HG02840 (cell line): Measurements from ENCODE around the gene CEP192.
A peak's percentile ranks its signal among the peaks of the same experiment; 100 is the strongest.

Experiments
- ATAC-seq: cut with Tn5 transposase; IDR thresholded peaks from one replicate; pipeline ENCODE4 v1.9.1; 2021; ENCODE audit warnings: mild to moderate bottlenecking, moderate library complexity, moderate number of reproducible peaks; ENCODE audit not compliant: unreplicated experiment, low FRiP score

The CEP192 gene

DNA sequence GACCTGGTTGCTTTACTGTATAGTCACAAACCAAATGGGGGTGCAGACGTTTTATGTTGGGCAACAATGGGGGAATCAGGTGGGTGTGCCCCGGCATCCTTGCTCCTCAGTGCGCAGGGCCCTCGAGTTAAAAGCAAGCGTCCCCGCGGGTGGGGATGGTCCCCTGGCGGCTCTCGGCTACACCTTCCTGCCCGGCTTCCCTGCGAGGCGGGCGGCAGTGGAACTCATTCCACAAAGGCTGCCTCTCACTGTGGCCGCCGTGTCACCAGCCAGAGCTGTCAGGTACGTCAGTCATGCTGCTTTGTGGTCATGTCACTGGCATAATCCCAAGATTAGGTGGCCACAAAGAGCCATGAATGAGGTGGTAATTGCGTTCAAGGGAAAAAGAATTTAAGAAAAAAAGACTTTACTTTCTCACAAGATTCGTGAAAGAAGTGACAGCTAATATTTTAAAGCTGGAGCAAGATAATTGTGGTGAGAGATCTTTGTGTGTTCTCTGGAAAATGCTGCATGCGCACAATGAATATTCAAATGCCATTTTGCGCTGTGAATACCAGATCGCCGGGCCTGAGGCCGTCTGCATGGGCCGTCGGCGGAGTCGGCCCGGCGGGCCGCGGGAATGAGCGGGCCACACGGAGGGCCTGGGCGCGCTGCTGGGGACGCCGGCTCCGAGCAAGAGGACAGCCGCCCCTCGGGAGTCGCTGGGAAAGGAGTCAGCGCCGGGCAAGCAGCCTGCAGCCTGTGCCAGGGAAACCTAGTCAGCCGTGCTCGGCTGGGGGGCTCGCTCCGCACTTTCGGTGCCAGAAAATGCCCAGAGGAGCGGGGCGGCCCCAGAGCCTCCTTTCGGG is 145.1 kb downstream of the CEP192 start:
- no peak for ATAC-seq

DNA sequence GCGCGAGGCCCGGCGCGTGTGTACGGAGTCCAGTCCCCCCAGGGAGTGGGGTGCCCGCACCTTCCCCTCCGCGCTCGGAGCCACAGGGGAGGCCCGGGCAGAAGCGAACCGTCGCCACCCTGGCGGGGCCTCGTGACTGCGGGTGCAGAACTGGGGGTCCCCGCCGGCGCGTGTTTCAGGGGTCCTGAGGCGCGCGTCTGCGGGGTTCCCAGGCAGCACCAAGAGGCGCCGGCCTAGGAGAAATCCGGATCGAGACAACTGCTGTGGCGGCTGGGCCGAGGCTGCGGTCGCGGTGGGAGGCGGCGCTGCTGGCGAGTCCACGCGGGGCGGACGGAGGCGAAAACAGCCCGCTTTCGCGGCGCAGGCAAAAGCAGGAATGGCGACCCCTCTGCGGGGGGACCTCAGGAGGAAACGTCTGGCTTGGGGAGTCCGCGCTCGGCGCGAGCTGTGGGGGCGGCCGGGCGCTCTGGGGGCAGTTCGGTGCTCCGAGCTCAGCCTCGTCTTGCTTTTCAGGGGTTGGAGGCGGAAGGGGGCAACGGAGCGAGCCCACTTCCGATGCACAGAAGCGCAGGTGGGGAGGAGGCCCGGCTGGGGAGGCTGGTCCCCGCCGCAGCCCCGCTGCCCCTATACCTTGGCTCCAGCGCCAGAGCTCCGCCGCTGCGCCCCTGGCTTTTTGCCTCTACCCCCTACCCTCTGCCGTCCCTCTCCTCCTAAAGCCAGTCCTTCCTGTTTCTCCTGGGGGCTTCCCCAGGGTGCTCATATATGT is 145.9 kb downstream of the CEP192 start:
- ATAC-seq = no peak

DNA sequence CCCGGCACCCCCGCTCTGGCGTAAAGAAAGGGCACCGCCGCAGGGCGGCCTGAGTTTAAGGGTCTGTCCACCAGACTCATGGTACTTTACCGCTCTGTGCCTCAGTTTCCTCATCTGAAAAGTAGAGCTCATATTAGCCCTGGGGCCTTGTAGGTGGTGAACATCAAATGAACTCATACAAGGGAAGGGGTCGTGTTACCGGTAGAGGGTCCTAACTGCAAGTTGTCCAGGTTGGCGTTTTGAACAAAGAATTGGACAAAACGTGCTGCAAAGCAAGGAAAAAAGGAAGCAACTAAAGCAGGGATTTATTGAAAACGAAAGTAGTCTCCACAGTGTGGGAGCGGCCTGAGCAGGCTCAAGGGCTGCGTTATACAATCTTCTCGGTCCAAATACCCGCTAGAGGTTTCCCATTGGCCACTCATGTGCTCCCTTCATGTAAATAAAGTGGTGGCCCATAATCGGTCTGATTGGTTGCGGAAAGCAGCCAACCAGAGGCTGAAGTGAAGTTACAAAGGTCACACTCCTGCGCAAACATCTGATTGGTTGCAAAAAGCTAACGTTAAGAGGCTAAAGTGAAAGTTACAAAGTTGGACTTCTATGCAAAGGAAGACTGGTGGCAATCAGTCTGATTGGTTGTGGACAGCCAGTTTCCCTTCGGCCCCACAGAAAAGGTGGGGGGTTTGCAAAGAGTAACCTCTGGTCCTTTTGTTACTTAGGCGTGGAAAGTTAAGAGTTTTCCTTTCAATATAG is 146.7 kb downstream of the CEP192 start:
- ATAC-seq = peak; percentile 76

DNA sequence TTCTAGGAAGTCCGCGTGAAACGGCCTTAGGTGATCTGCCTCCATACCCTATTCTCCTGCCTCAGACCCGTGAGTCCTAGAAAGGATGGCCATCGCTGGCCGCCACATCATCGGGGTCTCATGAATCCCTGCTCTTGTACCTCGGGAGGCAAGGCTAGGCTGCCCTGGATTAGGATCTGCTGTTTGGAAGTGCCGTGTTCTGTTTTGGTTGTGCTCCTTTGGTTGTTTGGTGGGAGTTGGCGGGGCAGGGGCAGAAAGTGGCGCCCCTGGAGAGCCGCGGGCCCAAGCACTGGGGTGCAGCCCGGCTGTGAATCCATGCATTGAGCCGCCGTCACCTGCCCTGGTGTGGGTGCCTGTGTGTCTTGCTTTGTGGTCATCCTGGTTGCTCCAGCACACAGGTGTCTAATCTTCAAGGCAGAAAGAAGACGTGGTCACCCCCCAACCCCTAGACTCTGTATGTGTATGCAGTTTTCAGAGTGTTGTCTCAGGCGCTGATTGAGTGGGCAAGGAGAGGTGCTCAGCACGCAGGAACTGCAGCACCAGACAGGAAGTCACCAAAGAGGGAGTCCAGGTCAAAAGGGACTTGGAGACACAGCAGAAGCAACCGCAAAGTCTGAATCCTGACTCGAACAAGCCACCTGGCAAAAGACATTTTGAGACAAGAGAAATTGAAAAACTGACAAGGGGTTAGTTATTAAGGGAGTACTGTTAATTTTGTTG is 147.4 kb downstream of the CEP192 start:
- ATAC-seq = no peak

DNA sequence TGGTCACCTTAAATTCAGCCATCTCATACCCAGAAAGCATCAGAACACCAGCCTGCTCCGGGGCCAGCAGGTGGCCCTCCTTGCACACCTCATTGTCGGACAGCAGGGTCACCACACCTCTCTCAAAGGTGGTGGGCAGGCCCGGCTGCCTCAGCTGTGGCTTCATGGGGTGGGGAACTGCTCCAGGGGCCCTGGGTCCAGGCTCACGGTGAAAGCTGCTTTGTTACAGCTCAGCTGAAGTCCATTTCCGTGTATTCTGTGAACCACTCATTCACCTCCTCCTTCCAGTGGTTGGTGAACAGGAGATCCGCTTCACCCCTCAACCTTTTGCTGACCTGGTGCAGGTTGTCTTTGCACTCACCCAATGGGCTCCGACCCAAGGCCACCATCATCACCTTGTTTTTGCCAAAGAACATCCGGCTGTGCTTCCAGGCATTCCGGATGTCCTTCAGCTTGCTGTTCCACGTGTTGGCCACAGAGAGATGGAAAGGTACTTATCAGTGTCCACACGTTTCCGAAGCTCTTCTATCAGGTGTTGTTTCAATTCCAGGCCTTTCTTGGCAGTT is 148.8 kb downstream of the CEP192 start:
- ATAC-seq = no peak

DNA sequence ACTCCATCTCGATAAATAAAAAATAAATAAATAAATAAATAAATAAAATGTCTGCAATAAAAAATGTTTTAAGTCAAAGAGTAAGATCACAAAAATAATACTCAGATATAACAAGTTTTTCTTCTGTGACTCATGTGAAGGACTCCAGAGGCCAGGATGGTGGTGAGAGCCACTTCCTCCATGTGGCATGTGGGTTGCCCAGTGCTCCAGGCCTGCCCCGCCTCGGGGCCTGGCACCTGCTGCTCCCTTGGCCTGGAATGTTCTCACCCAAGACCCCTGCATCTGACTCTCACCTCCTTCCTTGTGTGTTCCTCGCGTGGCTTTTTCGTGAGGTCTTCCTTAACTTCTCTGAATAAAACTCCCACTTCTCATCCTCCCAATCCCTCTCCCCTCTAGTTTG is 150.0 kb downstream of the CEP192 start:
- ATAC-seq = no peak

DNA sequence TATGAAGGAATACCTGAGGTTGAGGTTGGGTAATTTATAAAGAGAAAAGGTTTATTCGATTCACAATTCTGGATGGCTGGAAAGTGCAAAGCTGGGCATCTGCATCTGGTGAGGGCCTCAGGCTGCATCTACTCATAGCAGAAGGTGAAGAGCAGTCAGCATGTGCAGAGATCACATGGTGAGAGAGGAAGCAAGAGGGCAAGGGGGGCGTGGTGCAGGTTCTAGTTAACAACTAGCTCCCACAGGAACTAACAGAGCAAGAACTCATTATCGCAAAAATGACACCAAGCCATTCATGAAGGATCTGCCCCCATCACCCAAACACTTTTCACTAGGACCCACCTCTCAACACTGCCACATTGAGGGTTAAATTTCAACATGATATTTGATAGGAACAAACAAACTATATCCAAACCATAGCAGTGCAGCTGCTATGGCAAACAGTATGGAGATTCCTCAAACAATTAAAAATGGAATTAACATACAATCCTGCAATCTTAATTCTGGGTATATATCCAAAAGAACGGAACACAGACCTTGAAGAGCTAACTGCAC is 154.6 kb downstream of the CEP192 start:
- ATAC-seq = no peak

DNA sequence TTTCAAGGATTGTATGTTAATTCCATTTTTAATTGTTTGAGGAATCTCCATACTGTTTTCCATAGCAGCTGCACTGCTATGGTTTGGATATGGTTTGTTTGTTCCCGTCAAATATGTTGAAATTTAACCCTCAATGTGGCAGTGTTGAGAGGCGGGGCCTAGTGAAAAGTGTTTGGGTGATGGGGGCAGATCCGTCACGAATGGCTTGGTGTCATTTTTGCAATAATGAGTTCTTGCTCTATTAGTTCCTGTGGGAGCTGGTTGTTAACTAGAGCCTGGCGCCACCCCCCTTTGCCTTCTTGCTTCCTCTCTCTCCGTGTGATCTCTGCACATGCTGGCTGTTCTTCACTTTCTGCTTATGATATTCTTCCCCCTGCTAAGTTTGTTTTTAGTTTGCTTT is 156.0 kb downstream of the CEP192 start:
- ATAC-seq = no peak

DNA sequence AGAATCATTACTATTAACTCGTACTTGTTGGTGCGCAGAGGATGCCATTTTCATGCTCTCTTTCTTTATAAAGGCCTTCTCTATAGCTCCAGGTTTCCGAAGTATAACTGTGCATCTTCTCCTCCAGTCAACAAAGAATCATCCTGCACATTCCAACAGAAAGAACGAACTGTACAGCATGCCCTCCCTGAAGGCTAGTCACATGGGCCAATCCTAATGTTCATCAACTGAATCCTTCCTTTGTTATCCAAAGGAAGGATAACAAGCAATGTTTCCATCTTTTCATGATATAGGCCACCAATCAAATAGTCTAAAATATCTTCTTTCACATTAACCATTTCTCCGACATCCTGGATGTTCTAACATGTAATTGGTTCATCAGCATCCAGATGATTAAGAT is 160.5 kb downstream of the CEP192 start:
- ATAC-seq = no peak

DNA sequence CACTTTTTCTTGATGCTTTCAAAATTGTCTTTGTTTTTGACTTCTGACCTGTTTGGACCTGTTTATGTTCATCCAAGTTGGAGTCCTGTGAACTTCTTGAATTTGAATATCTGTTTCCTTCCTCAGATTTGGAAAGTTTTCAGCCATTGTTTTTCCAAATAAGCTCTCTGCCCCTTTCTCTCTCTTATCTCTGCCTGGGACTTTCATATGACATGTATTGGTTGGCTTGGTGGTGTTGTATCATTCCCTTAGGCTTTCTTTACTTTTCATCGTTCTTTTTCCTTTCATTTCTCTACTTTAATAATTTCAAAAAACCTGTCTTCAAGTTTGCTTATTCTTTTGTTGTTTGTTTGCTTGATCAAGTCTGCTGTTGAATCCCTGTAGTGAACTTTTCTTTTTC is 167.3 kb downstream of the CEP192 start:
- no peak for ATAC-seq

DNA sequence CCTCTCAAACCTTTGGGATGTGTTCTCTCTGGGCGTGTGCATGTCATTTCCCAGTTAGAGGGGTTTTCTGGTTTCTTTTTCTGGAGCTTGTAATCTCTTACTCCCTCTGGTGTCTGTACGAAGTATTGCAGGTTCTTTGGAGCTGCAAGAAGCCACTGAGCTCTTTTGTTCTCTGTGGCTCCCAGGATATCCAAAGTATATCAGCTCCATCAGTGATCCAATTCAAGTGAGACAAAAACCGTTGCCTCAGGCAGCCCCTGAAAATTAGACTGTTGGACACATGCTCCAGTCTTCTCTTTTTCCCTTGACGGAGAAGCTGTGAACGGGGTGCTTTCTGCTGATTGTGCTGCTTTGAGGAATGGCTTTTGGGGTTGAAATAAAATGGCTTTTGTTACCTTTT is 168.4 kb downstream of the CEP192 start:
- ATAC-seq = no peak

DNA sequence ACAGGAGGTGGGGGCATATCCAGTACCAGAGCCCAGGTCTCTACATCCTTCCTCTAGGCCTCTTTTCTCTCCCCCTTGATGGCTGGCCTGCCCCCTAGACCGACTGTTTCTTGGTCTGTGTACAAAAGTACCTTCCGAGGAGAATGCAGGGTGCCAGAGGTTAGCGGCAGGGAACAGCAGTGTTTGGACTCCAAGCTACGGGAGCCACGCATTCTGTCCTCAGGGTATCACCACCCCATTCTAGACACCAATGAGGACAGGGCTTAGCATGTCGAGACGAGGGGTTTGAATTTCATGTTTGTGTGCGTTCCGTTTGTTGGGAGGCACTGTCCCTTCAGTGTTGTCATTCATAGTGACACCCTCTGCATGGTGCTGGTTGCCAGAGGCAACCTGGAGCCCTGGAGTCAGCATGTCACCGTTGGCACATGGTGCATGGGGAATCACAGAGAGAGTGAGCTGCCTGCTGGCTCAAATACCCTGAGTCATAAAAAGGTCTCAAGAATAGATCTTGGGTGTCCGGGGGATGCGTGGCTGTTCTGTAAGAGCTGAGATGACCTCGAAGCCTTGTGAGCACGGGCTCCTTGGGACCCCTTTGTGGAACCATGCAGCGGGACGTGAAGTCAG is 170.2 kb downstream of the CEP192 start:
- ATAC-seq = no peak

DNA sequence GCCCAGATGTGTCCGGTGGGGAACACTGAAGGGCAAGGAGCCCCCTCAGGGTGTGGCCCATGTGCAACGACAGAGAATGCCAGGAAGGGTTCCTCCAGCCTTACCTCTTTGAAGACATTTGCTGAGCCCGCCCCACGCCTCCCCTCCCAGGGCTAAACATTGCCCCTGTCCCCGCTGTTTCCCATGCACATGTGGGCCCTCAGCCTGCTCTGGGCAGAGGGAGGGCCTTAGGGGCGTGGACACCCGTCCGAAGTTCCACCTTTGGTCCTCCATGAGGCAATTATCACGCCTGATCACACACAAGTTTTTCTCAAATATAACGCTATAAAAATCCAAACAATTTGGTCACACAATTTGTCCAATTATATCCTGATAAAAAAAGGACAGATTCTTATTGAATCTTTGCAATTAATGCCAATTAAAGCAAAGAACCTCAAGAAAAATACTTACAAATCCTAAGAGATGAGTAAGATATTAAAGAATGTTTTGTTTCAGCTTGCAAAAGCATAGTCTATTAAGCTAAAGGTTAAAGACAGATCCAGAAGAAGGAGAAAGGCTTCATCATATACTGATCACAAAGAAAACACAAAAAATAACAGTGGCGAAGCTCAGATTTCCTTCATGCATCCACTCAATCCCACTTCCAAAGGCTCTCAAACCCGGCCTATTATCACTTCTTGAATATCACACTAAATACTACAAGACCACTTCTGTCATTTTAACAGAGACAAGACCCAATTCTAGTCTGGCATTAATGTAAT is 172.2 kb downstream of the CEP192 start:
- no peak for ATAC-seq

DNA sequence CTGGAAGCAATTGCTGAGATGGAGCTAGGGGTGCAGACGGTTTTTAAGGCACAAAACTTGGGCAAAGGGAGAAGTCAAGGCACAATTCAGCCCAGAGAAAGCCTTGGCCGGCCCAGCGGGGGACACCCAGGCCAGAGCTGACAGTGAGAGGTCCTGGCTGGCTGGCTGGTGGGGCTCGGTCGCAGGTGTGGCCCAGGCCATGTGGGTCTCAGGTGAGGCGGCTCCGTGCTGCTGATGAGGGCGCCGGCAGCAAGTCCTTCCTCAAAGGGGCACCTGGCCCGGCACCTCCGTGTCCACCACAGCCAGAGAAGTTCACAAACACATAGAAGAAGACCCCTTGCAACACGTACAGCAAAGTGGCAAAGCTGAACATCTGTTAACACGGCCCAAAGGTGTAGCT is 173.2 kb downstream of the CEP192 start:
- no peak for ATAC-seq

DNA sequence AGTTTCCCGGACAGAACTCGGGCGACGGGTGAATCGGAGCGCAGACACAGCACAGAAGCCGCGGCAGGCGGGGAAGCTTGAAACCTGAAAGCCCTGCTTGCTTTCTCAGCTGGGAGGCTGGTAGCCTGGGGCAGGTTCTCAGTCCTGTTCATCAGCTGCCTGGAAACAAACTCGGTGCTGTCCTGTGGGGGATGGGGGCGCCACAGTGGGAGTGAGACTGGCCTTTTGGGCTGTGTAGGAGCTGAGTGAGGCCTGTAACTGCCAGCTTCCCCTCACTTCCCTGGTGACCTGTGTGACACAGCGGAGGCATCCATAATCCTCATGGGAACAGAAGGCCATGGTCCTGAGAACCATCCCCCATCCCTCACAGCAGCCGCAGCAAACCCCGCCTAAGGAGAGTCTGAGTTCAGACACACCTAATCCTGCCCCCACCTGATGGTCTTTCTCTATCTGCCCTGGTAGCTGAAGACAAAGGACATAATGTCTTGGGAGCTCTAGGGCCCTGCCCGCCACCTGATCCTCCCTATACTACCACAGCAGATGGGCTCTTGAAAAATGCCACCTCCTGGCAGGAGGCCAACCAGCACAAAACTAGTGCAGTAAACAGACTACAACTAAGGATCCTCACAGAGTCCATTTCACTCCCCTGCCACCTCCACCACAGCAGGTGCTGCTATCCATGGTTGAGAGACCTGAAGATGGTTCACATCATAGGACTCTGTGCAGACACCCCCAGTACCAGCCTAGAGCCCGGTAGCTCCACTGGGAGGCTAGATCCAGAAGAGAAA is 174.7 kb downstream of the CEP192 start:
- ATAC-seq = no peak

DNA sequence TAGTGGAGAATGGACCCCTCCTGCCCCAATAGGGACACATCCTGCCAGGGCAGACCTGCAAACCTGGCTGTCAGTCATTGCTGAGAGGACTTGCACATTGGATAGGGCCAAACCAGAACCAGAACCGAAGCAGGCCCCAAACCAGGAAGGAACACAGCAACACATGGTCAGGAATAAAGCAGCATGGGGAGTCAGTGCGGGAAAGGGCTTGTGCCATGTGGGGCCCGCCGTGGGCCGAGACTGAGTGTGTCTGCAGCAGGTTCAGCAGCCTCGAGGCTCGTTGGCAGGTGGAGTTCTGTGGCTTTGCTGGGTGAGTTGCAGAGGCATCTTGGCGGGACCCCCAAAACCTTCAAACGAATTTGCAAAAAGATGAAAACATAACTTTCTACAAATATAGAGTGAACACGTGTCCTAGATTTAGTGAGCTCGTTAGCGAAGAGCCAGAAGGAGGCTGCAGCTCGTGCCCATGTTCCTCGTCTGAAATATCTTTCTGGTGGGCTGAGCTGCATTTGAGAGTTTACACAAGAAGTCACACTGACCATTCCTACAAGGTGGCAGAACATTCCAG is 182.5 kb downstream of the CEP192 start:
- no peak for ATAC-seq
